NCI-H748 treated with DMSO at 0.1 percent for 48 hours (cell line): Measurements from ENCODE around the gene GFRA1.

Experiments used
- DNase-seq: peaks from one replicate; lab custom pipeline; 2025; lab: John Stamatoyannopoulos, UW

GFRA1 gene

GRCh38 chr10:116027355-116027754, 245.7 kb downstream of the GFRA1 start:
- DNase-seq: no peak

DNA sequence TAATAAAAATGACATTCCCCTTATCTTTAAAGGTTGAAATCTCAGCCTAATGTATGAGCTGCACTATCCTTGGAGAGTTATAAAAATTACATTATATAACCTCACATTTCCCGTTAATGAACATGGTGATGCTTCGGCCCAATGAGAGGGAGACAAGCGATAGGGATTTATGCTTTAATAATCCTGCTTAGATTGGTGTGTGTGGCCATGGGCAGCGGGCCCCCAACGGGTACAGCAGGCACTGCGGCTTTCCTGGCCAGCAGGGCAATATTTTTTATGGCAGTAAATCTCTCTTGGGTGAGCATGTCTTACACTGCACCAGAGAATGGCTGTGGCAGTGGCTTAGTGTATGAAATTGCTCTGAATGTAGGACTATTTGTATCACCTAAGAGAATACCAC, 246.3 kb downstream of the GFRA1 start:
- no peak for DNase-seq

- DNase-seq: no peak
Observed at GRCh38 chr10:116026315-116026714, 246.7 kb downstream of the GFRA1 start.

- no peak for DNase-seq
Observed at GRCh38 chr10:116024271-116024878, 248.6 kb downstream of the GFRA1 start.

- no peak for DNase-seq
Observed at GRCh38 chr10:116017405-116017804, 255.6 kb downstream of the GFRA1 start.

DNA sequence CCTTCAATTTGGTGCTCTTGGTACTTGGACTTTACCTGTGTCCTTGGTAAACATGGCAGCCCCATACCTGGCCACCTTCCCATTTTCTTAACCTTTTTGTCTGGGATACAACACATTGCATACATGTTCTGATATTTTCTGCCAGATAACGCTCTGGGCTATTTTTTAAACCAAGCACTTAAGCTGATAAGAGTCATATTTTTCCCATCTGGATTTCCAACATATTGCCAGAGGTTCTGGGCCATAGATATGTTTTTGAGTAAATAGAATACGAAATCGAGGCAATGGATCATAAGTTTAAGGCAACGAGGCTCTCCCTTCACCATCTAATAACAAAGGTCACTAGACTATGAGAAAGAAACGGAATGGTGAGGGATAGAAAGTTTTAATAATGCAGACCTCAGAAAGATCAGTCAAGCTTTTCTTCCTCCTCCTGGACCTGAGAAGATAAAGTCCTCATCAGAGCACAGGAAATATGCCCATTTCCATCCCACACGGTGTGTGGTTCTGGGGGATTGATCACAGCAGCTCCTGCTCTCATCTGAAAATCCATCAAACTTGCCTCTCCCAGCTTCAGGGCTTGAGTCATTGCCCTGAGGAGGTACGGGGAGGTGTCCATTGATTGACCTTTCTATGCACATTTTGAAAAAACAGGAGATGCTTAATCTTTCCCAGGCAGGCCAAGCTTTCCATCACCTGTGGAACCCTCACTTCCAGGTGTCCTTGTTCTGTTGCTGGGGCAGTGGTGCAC, 257.2 kb downstream of the GFRA1 start:
- no peak for DNase-seq

DNA sequence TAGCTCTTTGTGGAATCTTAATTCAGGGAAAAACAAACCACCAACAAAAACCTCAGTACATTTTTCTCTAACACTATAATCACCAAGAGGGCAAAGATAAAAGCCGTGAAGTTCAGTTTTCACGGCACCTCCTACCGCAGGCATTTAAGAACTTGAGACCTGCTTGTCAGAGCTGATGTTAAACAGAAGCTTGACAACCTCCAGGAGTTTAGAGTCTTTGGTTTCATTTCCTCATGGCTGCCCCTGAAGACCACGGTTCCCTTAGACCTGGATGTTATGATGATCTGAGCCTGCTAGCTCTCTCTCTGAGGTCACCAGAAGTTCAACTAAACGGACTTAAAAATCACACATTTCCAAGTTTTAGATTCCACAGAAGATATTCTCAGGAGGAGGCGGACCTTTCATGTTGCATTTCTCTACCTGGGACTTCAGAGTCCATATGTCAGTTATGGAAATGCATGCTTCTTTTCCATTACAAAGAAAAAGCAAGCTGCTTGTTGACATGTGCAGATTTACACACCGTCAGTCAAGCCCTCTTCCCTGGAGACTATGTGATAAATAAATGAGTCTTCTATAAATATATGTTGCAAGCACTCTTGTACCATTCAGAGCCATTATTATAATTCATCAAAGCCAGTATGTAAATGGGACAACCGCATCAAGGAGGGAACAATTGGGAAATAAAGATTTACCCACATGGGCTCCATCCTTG, 258.0 kb downstream of the GFRA1 start:
- no peak for DNase-seq

GRCh38 chr10:116014326-116014725, 258.7 kb downstream of the GFRA1 start:
- no peak for DNase-seq

GRCh38 chr10:116011929-116012328, 261.1 kb downstream of the GFRA1 start:
- DNase-seq: no peak

GRCh38 chr10:116007256-116007891, 265.6 kb downstream of the GFRA1 start:
- DNase-seq: no peak
